IPS-NIHi7 (cell line): ENCODE results near the gene NDUFV3.
"Not testable (repeated sequence)": the region's sequence is repeated elsewhere in the genome, so short reads cannot be mapped to it uniquely, and the experiment has no call there.

Experiments used
- DNase-seq: peaks from one replicate; pipeline ENCODE4 v3.0.0; 2012; ENCODE audit warnings: mixed read lengths; ENCODE audit errors: extremely low spot score

Gene NDUFV3

GRCh38 chr21:42892582-42892930, 553 bp upstream of the NDUFV3 start:
- peak; percentile 26 for DNase-seq

GRCh38 chr21:42900446-42900845, 7.3 kb downstream of the NDUFV3 start:
- DNase-seq, result no peak

- DNase-seq, result no peak
These were observed 10.7 kb downstream of the NDUFV3 start for GRCh38 chr21:42903817-42904216.

GRCh38 chr21:42905195-42905594, 12.1 kb downstream of the NDUFV3 start:
- DNase-seq, result no peak

- no peak for DNase-seq
These were observed 13.1 kb downstream of the NDUFV3 start for GRCh38 chr21:42906233-42906632.

GRCh38 chr21:42908484-42908883, 15.4 kb downstream of the NDUFV3 start:
- not testable (repeated sequence) for DNase-seq

GRCh38 chr21:42911920-42912319, 18.8 kb downstream of the NDUFV3 start:
- DNase-seq, result not testable (repeated sequence)

- DNase-seq, result no peak
These were observed 20.4 kb downstream of the NDUFV3 start for GRCh38 chr21:42913476-42913875.

- DNase-seq, result no peak
These were observed 25.2 kb downstream of the NDUFV3 start for GRCh38 chr21:42918291-42918690.

GRCh38 chr21:42921927-42922326, 28.8 kb downstream of the NDUFV3 start:
- no peak for DNase-seq

- DNase-seq, result no peak
These were observed 29.8 kb downstream of the NDUFV3 start for GRCh38 chr21:42922918-42923317.

GRCh38 chr21:42923553-42924432, 30.7 kb downstream of the NDUFV3 start:
- DNase-seq, result peak; percentile 89

GRCh38 chr21:42924433-42924751, 31.3 kb downstream of the NDUFV3 start:
- DNase-seq, result no peak

GRCh38 chr21:42925114-42925926, 32.2 kb downstream of the NDUFV3 start, which contains the start of gene ERVH48-1:
ERVH48-1 (minus strand) TSS chr21:42925630; CDS start chr21:42919006, 6,624 bp downstream.
- DNase-seq, result peak; percentile 26

GRCh38 chr21:42927474-42928200, 34.5 kb downstream of the NDUFV3 start:
- not testable (repeated sequence) for DNase-seq

GRCh38 chr21:42929969-42930368, 36.9 kb downstream of the NDUFV3 start:
- no peak for DNase-seq

- peak; percentile 13 for DNase-seq
These were observed 38.6 kb downstream of the NDUFV3 start for GRCh38 chr21:42931560-42932235.

GRCh38 chr21:42932378-42933136, 39.4 kb downstream of the NDUFV3 start:
- DNase-seq, result not testable (repeated sequence)

- DNase-seq, result not testable (repeated sequence)
These were observed 40.2 kb downstream of the NDUFV3 start for GRCh38 chr21:42933137-42933970.

- DNase-seq, result not testable (repeated sequence)
These were observed 40.9 kb downstream of the NDUFV3 start for GRCh38 chr21:42933973-42934372.
